ENCODE measurements around the gene CLEC4M.

DNA sequence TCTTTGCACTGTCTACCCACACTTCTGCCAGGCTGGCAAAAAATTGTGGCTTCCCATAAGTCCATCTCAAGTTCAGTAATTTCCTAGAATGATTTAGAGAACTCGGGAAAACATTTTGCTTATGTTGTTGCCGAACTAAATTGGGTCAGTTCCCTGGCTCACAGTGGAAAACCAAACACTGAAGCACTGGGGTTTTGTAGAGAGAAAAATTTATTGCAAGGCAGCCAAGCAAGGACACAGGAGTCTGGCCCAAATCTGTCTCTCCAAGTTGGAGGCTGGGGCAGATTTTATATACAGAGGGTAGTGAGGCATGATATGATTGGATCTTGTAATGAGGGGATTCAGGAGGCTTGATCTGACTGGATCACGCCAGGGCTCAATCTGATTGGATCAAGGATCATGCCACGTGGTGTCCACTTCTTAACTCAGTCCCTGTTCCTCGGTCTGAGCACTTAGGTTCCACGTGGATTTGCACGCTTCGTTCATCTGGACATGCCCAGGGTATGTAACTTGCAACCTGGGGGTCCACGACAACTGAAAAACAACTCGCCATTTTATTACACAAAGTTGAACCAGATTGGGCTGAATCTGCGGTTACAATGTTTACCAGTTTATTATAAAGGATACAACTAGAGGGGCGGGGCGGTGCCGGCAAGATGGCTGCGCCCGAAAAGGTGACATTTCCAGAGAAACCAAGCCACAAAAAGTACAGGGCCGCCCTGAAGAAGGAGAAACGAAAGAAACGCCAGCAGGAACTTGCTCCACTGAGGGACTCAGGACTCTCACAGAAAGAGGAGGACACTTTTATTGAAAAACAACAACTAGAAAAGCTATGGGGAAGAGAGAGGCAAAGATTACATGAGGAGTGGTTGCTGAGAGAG lies 23.0 kb upstream of the CLEC4M start:
- TF ChIP-seq CTCF (conservative IDR thresholded peaks at IDR 0.05; ENCODE audit: low read length) (no peak), EZH2phosphoT487 (IDR thresholded peaks at IDR 0.05; ENCODE audit: borderline replicate concordance, low read depth, low read length) (no peak)

Data from OCI-LY7 (cell line).